ENCODE data around the gene ROR2.

DNA sequence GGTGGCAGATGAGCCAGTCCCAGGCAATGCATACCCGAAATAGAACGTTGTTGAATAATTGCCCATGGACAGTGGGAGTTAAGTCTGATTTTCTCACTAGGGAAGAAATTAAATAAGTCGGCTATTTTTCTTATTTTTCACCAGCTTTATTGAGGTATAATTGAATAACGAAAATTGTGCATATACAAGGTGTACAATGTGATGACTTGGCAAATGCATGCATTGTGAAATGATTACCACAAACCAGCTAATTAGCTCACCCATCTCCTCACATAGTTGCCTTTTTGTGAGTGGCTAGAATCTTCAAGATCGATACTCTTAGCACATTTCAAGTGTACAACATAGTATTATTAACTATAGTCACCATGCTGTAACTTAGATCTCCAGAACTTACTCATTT lies 249.6 kb downstream of the ROR2 start:
- TF ChIP-seq, protein P1, sequence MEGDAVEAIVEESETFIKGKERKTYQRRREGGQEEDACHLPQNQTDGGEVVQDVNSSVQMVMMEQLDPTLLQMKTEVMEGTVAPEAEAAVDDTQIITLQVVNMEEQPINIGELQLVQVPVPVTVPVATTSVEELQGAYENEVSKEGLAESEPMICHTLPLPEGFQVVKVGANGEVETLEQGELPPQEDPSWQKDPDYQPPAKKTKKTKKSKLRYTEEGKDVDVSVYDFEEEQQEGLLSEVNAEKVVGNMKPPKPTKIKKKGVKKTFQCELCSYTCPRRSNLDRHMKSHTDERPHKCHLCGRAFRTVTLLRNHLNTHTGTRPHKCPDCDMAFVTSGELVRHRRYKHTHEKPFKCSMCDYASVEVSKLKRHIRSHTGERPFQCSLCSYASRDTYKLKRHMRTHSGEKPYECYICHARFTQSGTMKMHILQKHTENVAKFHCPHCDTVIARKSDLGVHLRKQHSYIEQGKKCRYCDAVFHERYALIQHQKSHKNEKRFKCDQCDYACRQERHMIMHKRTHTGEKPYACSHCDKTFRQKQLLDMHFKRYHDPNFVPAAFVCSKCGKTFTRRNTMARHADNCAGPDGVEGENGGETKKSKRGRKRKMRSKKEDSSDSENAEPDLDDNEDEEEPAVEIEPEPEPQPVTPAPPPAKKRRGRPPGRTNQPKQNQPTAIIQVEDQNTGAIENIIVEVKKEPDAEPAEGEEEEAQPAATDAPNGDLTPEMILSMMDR (IDR thresholded peaks at IDR 0.05), result no peak
- TF ChIP-seq POLR2A (IDR thresholded peaks at IDR 0.05), result no peak

Data from uterus (tissue), 2 donors.